HCT116 (cell line): ENCODE measurements around the gene SLC25A52. TPM values are rescaled to one million over a fixed set of nuclear protein-coding genes. Genes with fewer than 3 reads are reported as not detected.

Experiments used
- ATAC-seq: fragments of 200-7000 bp; cut with Tn5 transposase; 2 replicates; pipeline ENCODE4 v1.9.1; 2020; ENCODE audit warnings: mild to moderate bottlenecking, moderate library complexity
- BruUV-seq: library from RNA; stranded (reverse); fragments of 400-500 nt; replicated peaks from 2 replicates; lab custom pipeline; 2021; lab: Mats Ljungman, UMichigan
- CTCF ChIA-PET: fragments of 300-600 bp; sonication (Branson Sonifier 250); formaldehyde crosslinking; loops from one replicate; lab custom pipeline; 2021; ENCODE audit warnings: antibody characterized with exemption; lab: Charles Lee
- POLR2A ChIA-PET: fragments of 300-600, 350-600 bp; sonication (Branson Sonifier 250); formaldehyde crosslinking; loops from one replicate; lab custom pipeline; 2021; ENCODE audit warnings: antibody characterized with exemption; lab: Charles Lee
- RAD21 ChIA-PET, 2 experiments: fragments of 300-600 bp; sonication (Branson Sonifier 250); formaldehyde crosslinking; loops; one replicate each; lab custom pipeline; 2023; ENCODE audit warnings: low total read pairs in 2 of 2; ENCODE audit not compliant: uncharacterized antibody in 2 of 2, unreplicated experiment in 2 of 2, low non-redundant PET in 1 of 2; lab: Charles Lee
- DNase-seq: peaks from one replicate; pipeline ENCODE4 v3.0.0-alpha.2; 2010; ENCODE audit warnings: low read depth, low spot score
- H2AFZ ChIP-seq: fragments of 200-600 bp; shearing (Covaris generic), sonication (generic); 2 replicates; pipeline ENCODE4 v1.6.1; 2017; ENCODE audit warnings: low read depth, mixed run types, mixed read lengths, antibody characterized with exemption, low read length; ENCODE audit not compliant: poor library complexity, severe bottlenecking
- H3K27ac ChIP-seq: 2 replicates; pipeline ENCODE4 v1.5.1; 2012; ENCODE audit warnings: low read depth, low read length
- H3K27me3 ChIP-seq: fragments of 200-600 bp; sonication (generic); 2 replicates; pipeline ENCODE4 v1.6.1; 2016; ENCODE audit warnings: mixed run types, low read length, mixed read lengths; ENCODE audit not compliant: insufficient read depth
- H3K36me3 ChIP-seq, 2 experiments: fragments of 200-500 bp in 1 of 2; fragments of 200-600 bp in 1 of 2; sonication (Bioruptor generic) in 1 of 2; sonication (generic) in 1 of 2; 2 replicates each; pipeline versions ENCODE4 v1.5.1 to v1.6.1; 2014 to 2016; ENCODE audit warnings: low read length in 2 of 2, inconsistent platforms in 1 of 2, mixed read lengths in 1 of 2, mixed run types in 1 of 2; ENCODE audit not compliant: insufficient read depth in 2 of 2, control insufficient read depth in 1 of 2
- H3K4me1 ChIP-seq, 2 experiments: fragments of 200-600 bp in 1 of 2; sonication (generic) in 1 of 2; 2 replicates each; pipeline versions ENCODE4 v1.5.1 to v1.6.1; 2012 to 2017; ENCODE audit warnings: low read length in 2 of 2, inconsistent platforms in 1 of 2, mild to moderate bottlenecking in 1 of 2, mixed read lengths in 1 of 2, mixed run types in 1 of 2, moderate library complexity in 1 of 2; ENCODE audit not compliant: insufficient read depth in 2 of 2, control insufficient read depth in 1 of 2
- H3K4me2 ChIP-seq: fragments of 200-600 bp; sonication (generic); 2 replicates; pipeline ENCODE4 v1.6.1; 2017; ENCODE audit warnings: mixed run types, low read length, mixed read lengths
- H3K4me3 ChIP-seq, 2 experiments: fragments of 200-600 bp in 1 of 2; sonication (generic) in 1 of 2; replicated peaks in 1 of 2; 2 replicates each; pipeline ENCODE4 v1.5.1; 2011 to 2016; ENCODE audit warnings: low read length in 2 of 2, control low read depth in 1 of 2, low read depth in 1 of 2, mild to moderate bottlenecking in 1 of 2, mixed read lengths in 1 of 2, mixed run types in 1 of 2
- H3K79me2 ChIP-seq: fragments of 200-600 bp; sonication (generic); 2 replicates; pipeline ENCODE4 v1.6.1; 2017; ENCODE audit warnings: mild to moderate bottlenecking, mixed run types, low read length, moderate library complexity, mixed read lengths; ENCODE audit not compliant: insufficient read depth
- H3K9ac ChIP-seq: fragments of 200-600 bp; sonication (generic); 2 replicates; pipeline ENCODE4 v1.6.1; 2016; ENCODE audit warnings: low read length, mixed read lengths
- H3K9me2 ChIP-seq: fragments of 200-600 bp; sonication (generic), shearing (Covaris generic); 2 replicates; pipeline ENCODE4 v1.6.1; 2017; ENCODE audit warnings: mixed run types, mild to moderate bottlenecking, moderate library complexity; ENCODE audit not compliant: insufficient read depth
- H3K9me3 ChIP-seq, 2 experiments: fragments of 200-500 bp in 1 of 2; fragments of 200-600 bp in 1 of 2; sonication (Bioruptor generic) in 1 of 2; sonication (generic) in 1 of 2; 2 replicates each; pipeline ENCODE4 v1.6.1; 2014 to 2017; ENCODE audit warnings: low read length in 2 of 2, mixed read lengths in 2 of 2, inconsistent platforms in 1 of 2, low read depth in 1 of 2, mild to moderate bottlenecking in 1 of 2, mixed run types in 1 of 2, moderate library complexity in 1 of 2; ENCODE audit not compliant: control insufficient read depth in 1 of 2, insufficient read depth in 1 of 2
- H4K20me1 ChIP-seq: fragments of 200-600 bp; sonication (generic), shearing (Covaris generic); 2 replicates; pipeline ENCODE4 v1.6.1; 2017; ENCODE audit warnings: mixed run types, mild to moderate bottlenecking, moderate library complexity; ENCODE audit not compliant: insufficient read depth
- CEBPB ChIP-seq: IDR thresholded peaks from 2 replicates; pipeline ENCODE4 v1.6.1; 2012; ENCODE audit warnings: low read depth
- ELF1 ChIP-seq: IDR thresholded peaks from 2 replicates; pipeline ENCODE4 v1.6.1; 2012; ENCODE audit warnings: low read depth, borderline replicate concordance
- EZH2 ChIP-seq: fragments of 200-600 bp; sonication (generic); IDR thresholded peaks from 2 replicates; pipeline ENCODE4 v1.6.1; 2017; ENCODE audit warnings: antibody characterized with exemption, mixed run types
- EZH2phosphoT487 ChIP-seq: fragments of 200-600 bp; IDR thresholded peaks from 2 replicates; pipeline ENCODE4 v1.6.1; 2018; ENCODE audit warnings: antibody characterized with exemption, borderline replicate concordance
- POLR2AphosphoS5 ChIP-seq: IDR thresholded peaks from 2 replicates; pipeline ENCODE4 v1.6.1; 2011; ENCODE audit warnings: mild to moderate bottlenecking, low read depth, low read length, moderate library complexity
- RAD21 ChIP-seq: IDR thresholded peaks from 2 replicates; pipeline ENCODE4 v1.6.1; 2012; ENCODE audit warnings: low read depth, mild to moderate bottlenecking
- SP1 ChIP-seq: IDR thresholded peaks from 2 replicates; pipeline ENCODE4 v1.6.1; 2012; ENCODE audit warnings: low read depth
- YY1 ChIP-seq: IDR thresholded peaks from 2 replicates; pipeline ENCODE4 v1.6.1; 2011; ENCODE audit warnings: low read length, low read depth, moderate library complexity, mild to moderate bottlenecking; ENCODE audit not compliant: insufficient replicate concordance; ENCODE audit errors: extremely low read depth
- ZBTB33 ChIP-seq: IDR thresholded peaks from 2 replicates; pipeline ENCODE4 v1.6.1; 2011; ENCODE audit warnings: mild to moderate bottlenecking, low read length, moderate library complexity; ENCODE audit not compliant: insufficient replicate concordance; ENCODE audit errors: extremely low read depth
- ZFX ChIP-seq: fragments of 450-650 bp; IDR thresholded peaks from 2 replicates; pipeline ENCODE4 v1.6.1; 2017
- ZNF274 ChIP-seq: fragments of 200-500 bp; sonication (Bioruptor generic); IDR thresholded peaks from 2 replicates; pipeline ENCODE4 v1.6.1; 2014; ENCODE audit warnings: mild to moderate bottlenecking, low read depth, low read length, inconsistent platforms
- intact Hi-C: fragments of 100-400 bp; cut with micrococcal nuclease; formaldehyde crosslinking; loops from 2 replicates; pipeline ENCODE4 v1.10.0; 2022
- total RNA-seq: library from RNA; stranded (reverse); gene quantifications from one replicate; pipeline ENCODE4 v1.2.1, GENCODE V29; 2021; ENCODE audit not compliant: unreplicated experiment

Gene SLC25A52
- total RNA-seq, 1 experiment from 2014 or later = not detected

DNA sequence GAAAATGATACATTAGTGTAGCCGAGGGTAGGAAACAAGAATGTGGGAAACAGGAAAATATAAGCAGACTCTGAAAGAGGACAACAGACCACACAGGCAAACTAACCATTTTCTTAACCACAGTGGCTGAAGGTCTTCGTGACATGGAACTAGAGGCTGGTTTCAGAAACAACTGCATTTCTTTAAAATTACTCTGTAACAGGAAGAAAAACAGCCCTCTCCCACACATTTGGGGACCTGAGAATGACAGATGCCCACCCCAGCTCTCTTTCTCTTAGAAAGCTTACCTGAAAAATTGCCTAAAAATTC, 13.8 kb upstream of the SLC25A52 start:
- no peak overlapping the region for H2AFZ ChIP-seq
- no TSS peak for BruUV-seq
- RAD21 ChIA-PET = no interaction called here
- no peak overlapping the region for H3K4me2 ChIP-seq
- H3K9ac ChIP-seq = no peak overlapping the region
- no peaks in the 10 kb centered on the region for H3K9me2 ChIP-seq
- no peak for ATAC-seq
- POLR2A ChIA-PET = no interaction called here
- TF ChIP-seq CEBPB = no peak
- no peak for TF ChIP-seq YY1
- TF ChIP-seq POLR2AphosphoS5 = no peak
- no peak for TF ChIP-seq RAD21
- no peak for TF ChIP-seq SP1
- no peak for TF ChIP-seq EZH2
- TF ChIP-seq ELF1 = no peak
- no peak for TF ChIP-seq ZNF274
- TF ChIP-seq EZH2phosphoT487 = no peak
- H3K36me3 ChIP-seq = no peaks in the 10 kb centered on the region
- H3K27me3 ChIP-seq = no peaks in the 10 kb centered on the region
- H3K79me2 ChIP-seq = no peaks in the 10 kb centered on the region
- DNase-seq = no peak
- H3K27ac ChIP-seq = no peak overlapping the region
- no peaks in the 10 kb centered on the region for H3K4me1 ChIP-seq
- no peak overlapping the region for H3K4me3 ChIP-seq
- no peaks in the 10 kb centered on the region for H3K9me3 ChIP-seq
- intact Hi-C loops = no loop called here
- CTCF ChIA-PET = no interaction called here
- no peaks in the 10 kb centered on the region for H4K20me1 ChIP-seq

DNA sequence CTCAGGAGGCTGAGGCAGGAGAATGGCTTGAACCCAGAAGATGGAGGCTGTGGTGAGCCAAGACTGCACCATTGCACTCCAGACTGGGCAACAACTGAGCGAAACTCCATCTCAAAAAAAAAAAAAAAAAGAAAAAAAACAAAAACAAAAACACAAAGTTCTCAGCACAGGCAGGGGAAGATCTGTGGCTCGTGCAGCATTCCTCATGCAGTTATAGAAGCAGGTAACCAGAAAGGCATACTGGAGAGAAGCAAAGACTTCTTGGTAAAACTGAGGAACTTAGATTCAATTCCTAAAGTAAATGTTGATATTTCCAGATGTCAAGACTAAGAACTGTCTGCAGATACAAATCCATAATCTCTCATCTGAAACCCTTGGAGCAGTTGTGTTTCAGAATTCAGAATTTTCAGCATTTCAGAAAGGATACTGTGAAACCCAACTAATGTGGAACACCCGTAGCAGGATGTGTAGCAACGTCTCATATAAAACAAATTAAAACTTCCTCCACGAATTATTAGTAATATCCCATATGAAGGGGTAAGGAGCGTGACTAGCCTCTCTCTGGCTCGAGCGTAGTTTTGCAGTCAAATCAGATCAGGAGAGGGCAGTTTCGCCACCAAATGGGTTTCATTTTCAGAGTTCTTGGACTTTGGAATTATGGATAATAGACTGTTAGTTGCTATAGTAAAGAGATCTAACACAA, 13.2 kb upstream of the SLC25A52 start:
- BruUV-seq = no TSS peak
- H3K27me3 ChIP-seq = no peaks in the 10 kb centered on the region
- H3K9me2 ChIP-seq = no peaks in the 10 kb centered on the region
- TF ChIP-seq CEBPB (no peak), SP1 (no peak), ZBTB33 (no peak), POLR2AphosphoS5 (no peak), ZFX (no peak), RAD21 (no peak), ZNF274 (no peak)
- no peak overlapping the region for H3K4me2 ChIP-seq
- H3K4me1 ChIP-seq = no peaks in the 10 kb centered on the region
- H3K9me3 ChIP-seq = no peaks in the 10 kb centered on the region
- intact Hi-C loops = no loop called here
- no peaks in the 10 kb centered on the region for H4K20me1 ChIP-seq
- ChIA-PET CTCF (no interaction called here), POLR2A (no interaction called here), RAD21 (no interaction called here)
- H3K79me2 ChIP-seq = no peaks in the 10 kb centered on the region
- H3K4me3 ChIP-seq = no peak overlapping the region
- no peak for DNase-seq
- H2AFZ ChIP-seq = no peak overlapping the region
- H3K36me3 ChIP-seq = no peaks in the 10 kb centered on the region
- no peak overlapping the region for H3K27ac ChIP-seq
- no peak for ATAC-seq
- no peak overlapping the region for H3K9ac ChIP-seq
